WTC11 (cell line): ENCODE data around the gene SPATA24. TPM values are rescaled to one million over a fixed set of nuclear protein-coding genes. Genes with fewer than 3 reads are reported as not detected.
"Not testable (repeated sequence)": the region's sequence is repeated elsewhere in the genome, so short reads cannot be mapped to it uniquely, and the experiment has no call there.

Experiments used
- ATAC-seq: fragments of 200-7000 bp; cut with Tn5 transposase; 2 replicates; pipeline ENCODE4 v1.10.0; 2021; ENCODE audit warnings: mild to moderate bottlenecking, moderate library complexity
- CTCF ChIA-PET: fragments of 300-600 bp; sonication (Branson Sonifier 250); formaldehyde crosslinking; loops from one replicate; lab custom pipeline; 2021; ENCODE audit warnings: antibody characterized with exemption; lab: Charles Lee
- POLR2A ChIA-PET: fragments of 350-600 bp; sonication (Branson Sonifier 250); formaldehyde crosslinking; loops from one replicate; lab custom pipeline; 2021; ENCODE audit warnings: antibody characterized with exemption; lab: Charles Lee
- DNase-seq: peaks from one replicate; pipeline ENCODE4 v3.0.0; 2021; ENCODE audit warnings: low spot score
- H3K27ac Mint-ChIP-seq: 2 replicates; pipeline ENCODE4 v1.8.0; 2021; ENCODE audit warnings: mixed read lengths
- H3K27me3 Mint-ChIP-seq: 2 replicates; pipeline ENCODE4 v1.8.0; 2021; ENCODE audit warnings: low read depth, mild to moderate bottlenecking, moderate library complexity, mixed read lengths
- H3K36me3 Mint-ChIP-seq: 2 replicates; pipeline ENCODE4 v1.8.0; 2021; ENCODE audit warnings: mixed read lengths
- H3K4me1 Mint-ChIP-seq: 2 replicates; pipeline ENCODE4 v1.8.0; 2022; ENCODE audit warnings: mixed read lengths
- H3K4me3 Mint-ChIP-seq: 2 replicates; pipeline ENCODE4 v1.8.0; 2021; ENCODE audit warnings: mild to moderate bottlenecking, moderate library complexity, mixed read lengths
- H3K9me3 Mint-ChIP-seq: 2 replicates; pipeline ENCODE4 v1.8.0; 2021; ENCODE audit warnings: mixed read lengths
- AFF4 ChIP-seq: sonication (generic); formaldehyde crosslinking; IDR thresholded peaks from 2 replicates; pipeline ENCODE4 v1.8.1; 2023; ENCODE audit warnings: mild to moderate bottlenecking, missing genetic modification reagents, borderline replicate concordance
- ATF1 ChIP-seq: sonication (generic); formaldehyde crosslinking; IDR thresholded peaks from 2 replicates; pipeline ENCODE4 v1.8.1; 2023; ENCODE audit warnings: mild to moderate bottlenecking, moderate library complexity, missing genetic modification reagents
- CTCF ChIP-seq: fragments of 200-600 bp; IDR thresholded peaks from 2 replicates; pipeline ENCODE4 v1.8.0; 2022; ENCODE audit warnings: antibody characterized with exemption
- ETV6 ChIP-seq: sonication (generic); formaldehyde crosslinking; IDR thresholded peaks from 2 replicates; pipeline ENCODE4 v1.8.1; 2022; ENCODE audit warnings: mild to moderate bottlenecking, missing genetic modification reagents
- FOXJ3 ChIP-seq: sonication (generic); formaldehyde crosslinking; IDR thresholded peaks from 2 replicates; pipeline ENCODE4 v1.9.0; 2021; ENCODE audit warnings: missing genetic modification reagents, mild to moderate bottlenecking, borderline replicate concordance
- FOXP1 ChIP-seq: sonication (generic); formaldehyde crosslinking; IDR thresholded peaks from 2 replicates; pipeline ENCODE4 v1.8.0; 2022; ENCODE audit warnings: missing genetic modification reagents, mild to moderate bottlenecking, moderate library complexity, borderline replicate concordance
- GABPB1 ChIP-seq: sonication (generic); formaldehyde crosslinking; IDR thresholded peaks from 2 replicates; pipeline ENCODE4 v1.8.1; 2023; ENCODE audit warnings: mild to moderate bottlenecking, missing genetic modification reagents
- JUN ChIP-seq: sonication (generic); formaldehyde crosslinking; IDR thresholded peaks from 2 replicates; pipeline ENCODE4 v1.8.0; 2023; ENCODE audit warnings: mild to moderate bottlenecking, missing genetic modification reagents
- NFE2L1 ChIP-seq: sonication (generic); formaldehyde crosslinking; IDR thresholded peaks from 2 replicates; pipeline ENCODE4 v1.8.1; 2023; ENCODE audit warnings: missing genetic modification reagents
- PREB ChIP-seq: sonication (generic); formaldehyde crosslinking; IDR thresholded peaks from 2 replicates; pipeline ENCODE4 v1.8.1; 2022; ENCODE audit warnings: mild to moderate bottlenecking, missing genetic modification reagents, moderate library complexity, borderline replicate concordance
- RORB ChIP-seq: fragments of 250-450 bp; sonication (Bioruptor Pico); IDR thresholded peaks from 2 replicates; pipeline ENCODE4 v1.9.0; 2021; ENCODE audit warnings: mild to moderate bottlenecking
- SMAD3 ChIP-seq: sonication (generic); formaldehyde crosslinking; IDR thresholded peaks from 2 replicates; pipeline ENCODE4 v1.8.0; 2022; ENCODE audit warnings: missing genetic modification reagents, mild to moderate bottlenecking, borderline replicate concordance
- TCF7 ChIP-seq: sonication (generic); formaldehyde crosslinking; IDR thresholded peaks from 2 replicates; pipeline ENCODE4 v1.8.0; 2022; ENCODE audit warnings: mild to moderate bottlenecking, low read depth, missing genetic modification reagents, moderate library complexity
- ZNF263 ChIP-seq: sonication (generic); formaldehyde crosslinking; IDR thresholded peaks from 2 replicates; pipeline ENCODE4 v1.8.1; 2022; ENCODE audit warnings: low read depth, mild to moderate bottlenecking, moderate library complexity, missing genetic modification reagents
- total RNA-seq: library from RNA; stranded (reverse); gene quantifications from 3 replicates; pipeline ENCODE4 v1.2.3, GENCODE V29; 2021

The SPATA24 gene
- total RNA-seq, 1 experiment from 2014 or later = 13.2 TPM

GRCh38 chr5:139410121-139410992 lies 6.5 kb upstream of the SPATA24 start (continued):
- TF ChIP-seq ATF1 (CRISPR knock-in tag) (no peak), GABPB1 (CRISPR knock-in tag) (no peak), TCF7 (CRISPR knock-in tag) (no peak), FOXP1 (no peak), FOXJ3 (CRISPR knock-in tag) (no peak), AFF4 (no peak), SMAD3 (CRISPR knock-in tag) (no peak), ETV6 (CRISPR knock-in tag) (no peak), RORB (CRISPR knock-in tag) (no peak)

GRCh38 chr5:139409116-139409515 lies 5.2 kb upstream of the SPATA24 start:
- ATAC-seq, H3K4me1 Mint-ChIP-seq, H3K4me3 Mint-ChIP-seq, H3K36me3 Mint-ChIP-seq, H3K9me3 Mint-ChIP-seq, DNase-seq, POLR2A ChIA-PET, H3K27ac Mint-ChIP-seq, CTCF ChIA-PET, H3K27me3 Mint-ChIP-seq: not testable (repeated sequence)

GRCh38 chr5:139408191-139408590 lies 4.3 kb upstream of the SPATA24 start:
- DNase-seq = no peak
- CTCF ChIA-PET = interaction anchor here (1.1 kb wide), 1 partner anchor 14 kb away, joined by 3 read pairs; no protein-coding TSS in a partner anchor
- Mint-ChIP-seq H3K4me3 (no peak overlapping the region), H3K4me1 (peaks cover 10% of the 10 kb centered on the region), H3K9me3 (no peaks in the 10 kb centered on the region), H3K27ac (no peak overlapping the region), H3K27me3 (no peaks in the 10 kb centered on the region), H3K36me3 (no peaks in the 10 kb centered on the region)
- TF ChIP-seq JUN (CRISPR knock-in tag) (no peak), PREB (CRISPR knock-in tag) (no peak), CTCF (no peak), NFE2L1 (no peak), FOXP1 (no peak), ZNF263 (CRISPR knock-in tag) (no peak)
- no peak for ATAC-seq
- POLR2A ChIA-PET = no interaction called here
